Measurements from ENCODE around the gene GLO1.

Gene GLO1

DNA sequence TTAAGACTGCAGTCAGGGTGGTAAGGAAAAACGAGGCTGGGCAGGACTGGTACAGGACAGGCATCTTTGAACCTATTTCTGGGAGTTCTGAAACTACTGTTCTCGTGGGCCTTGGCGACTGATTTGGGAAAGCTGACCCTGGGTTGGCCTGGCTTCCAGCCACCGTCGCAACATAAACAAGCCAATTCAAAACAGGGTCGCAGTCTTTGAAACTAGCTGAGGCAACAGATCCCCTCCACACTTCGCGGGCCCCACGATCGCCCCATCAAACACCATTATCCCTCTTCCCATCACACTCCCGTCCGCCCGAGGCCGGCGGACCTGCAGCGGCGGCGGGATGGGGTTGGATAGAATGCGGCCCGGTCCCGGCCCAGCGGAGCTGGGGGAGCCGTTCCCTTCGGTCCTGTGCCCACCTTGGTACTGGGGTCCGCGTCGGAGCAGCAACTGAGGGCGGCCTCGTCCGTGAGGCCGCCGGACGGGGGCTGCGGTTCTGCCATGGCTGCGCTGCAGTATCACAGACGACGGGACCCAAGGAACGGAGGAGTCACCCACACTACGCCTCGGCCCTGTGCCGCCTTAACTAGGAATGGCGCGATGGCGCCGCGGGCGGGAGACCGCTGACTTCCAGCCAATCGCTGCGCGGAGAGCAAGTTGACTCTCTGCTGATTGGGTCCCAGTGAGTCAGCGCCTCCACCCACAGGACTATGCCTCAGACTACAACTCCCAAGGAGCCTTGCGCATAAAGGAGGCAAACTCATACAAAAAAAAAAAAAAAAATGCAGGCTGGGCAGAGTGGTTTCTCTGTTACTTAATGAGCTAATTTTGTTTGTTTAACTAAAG, at the start of gene GLO1:
Gene GLO1, minus strand, starts transcription at position 588 of the 840 bp plus-strand sequence. Its CDS starts 91 bp downstream, at position 497.
- DNase-seq, result peak; percentile 98

DNA sequence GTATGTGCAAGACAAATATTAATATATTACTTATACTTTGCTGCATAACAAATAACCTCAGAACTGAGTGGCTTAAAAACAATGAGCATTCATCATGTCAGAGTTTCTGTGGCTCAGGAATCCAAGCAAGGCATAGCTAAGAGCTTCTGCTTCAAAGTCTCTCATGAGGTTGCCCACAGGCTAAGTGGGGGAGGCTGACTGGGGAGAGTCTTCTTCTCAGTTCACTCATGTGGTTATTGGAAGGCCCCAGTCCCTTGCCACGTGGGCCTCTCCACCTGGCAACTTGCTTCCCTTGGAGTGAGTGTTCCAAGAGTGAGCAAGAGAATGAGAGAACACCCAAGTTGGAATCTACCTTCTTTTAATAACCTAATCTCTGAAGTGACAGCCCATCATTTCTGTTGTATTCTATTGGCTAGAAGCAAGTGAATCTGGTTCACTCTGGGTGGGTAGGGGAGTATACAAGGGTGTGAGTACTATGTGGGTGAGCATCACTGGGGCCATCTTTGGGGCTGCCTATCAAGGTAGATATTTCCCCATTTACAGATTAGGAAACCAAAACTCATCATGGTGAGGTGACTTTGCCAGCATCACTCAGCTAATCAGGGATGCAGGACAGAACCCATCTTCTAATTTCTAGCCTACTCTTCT, 48.1 kb upstream of the GLO1 start:
- no peak for DNase-seq

DNA sequence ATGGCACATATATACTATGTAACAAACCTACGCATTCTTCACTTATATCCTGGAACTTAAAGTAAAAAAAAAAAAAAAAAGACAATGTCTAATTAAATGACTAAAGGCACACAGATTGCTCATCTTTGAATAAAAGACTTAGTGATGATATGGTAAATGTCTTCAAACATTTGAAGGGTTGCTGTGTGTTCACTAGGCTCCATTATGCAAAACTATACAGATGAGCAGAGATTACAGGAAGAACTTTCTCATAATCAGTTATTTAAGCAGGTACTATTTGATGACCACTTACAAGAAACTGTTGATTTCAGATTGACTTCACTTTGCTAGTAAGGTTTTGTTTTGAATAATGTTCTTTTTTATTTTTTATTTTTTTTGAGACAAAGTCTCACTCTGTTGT, 46.5 kb upstream of the GLO1 start:
- DNase-seq, result no peak

DNA sequence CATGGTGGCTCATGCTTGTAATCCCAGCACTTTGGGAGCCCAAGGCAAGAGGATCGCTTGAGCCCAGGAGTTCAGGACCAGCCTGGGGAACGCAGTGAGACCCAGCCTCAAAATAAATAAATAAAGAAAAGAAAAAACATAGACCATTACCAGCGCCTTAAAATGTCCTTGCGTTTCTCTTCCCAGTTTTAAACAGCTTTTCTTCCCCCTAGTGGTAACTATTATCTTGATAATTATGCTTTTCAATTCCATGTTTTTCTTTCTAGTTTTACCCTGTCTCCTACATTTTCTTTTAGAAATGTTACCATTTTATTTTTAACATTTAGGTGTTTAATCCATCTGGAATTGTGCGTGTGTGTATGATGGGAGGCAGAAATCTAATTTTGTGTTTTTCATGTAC, 36.6 kb upstream of the GLO1 start:
- no peak for DNase-seq

DNA sequence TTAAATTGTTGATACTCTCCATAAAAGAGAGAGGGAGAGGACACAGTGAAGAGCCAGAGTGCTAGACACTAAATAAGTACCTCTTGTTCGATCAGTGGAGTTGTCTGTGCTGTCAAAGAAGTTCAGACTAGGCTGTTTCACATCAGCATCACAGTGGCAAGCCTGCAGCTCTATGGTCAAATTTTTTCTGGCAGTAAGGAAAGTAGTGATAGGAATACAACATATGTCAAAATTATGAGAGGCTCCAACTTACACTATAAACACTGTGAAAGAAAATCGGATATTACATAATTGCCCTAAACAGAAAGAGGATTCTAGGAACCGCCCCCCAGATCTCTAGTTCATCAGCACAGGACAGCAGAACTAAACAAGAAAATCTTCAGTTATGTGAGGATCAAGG, 35.3 kb upstream of the GLO1 start:
- DNase-seq, result no peak

DNA sequence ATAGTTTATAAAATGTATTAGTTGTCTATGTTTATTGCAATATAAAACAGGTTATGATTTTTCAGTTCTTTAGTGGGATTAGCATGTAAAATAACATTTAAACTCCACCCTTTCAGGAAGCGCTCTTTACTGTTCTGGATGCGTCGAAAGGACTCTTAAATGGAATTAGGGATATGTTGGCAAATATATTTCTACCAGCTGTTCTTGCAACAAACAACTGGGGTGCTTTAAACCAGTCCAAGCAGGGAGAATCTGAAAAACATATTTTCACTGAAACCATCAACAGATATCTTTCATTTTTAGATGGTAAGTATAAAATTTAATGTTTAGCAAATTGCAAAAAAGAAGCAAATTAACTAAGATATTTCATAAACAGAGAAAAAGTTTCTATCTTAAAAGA, 34.0 kb upstream of the GLO1 start:
- no peak for DNase-seq

DNA sequence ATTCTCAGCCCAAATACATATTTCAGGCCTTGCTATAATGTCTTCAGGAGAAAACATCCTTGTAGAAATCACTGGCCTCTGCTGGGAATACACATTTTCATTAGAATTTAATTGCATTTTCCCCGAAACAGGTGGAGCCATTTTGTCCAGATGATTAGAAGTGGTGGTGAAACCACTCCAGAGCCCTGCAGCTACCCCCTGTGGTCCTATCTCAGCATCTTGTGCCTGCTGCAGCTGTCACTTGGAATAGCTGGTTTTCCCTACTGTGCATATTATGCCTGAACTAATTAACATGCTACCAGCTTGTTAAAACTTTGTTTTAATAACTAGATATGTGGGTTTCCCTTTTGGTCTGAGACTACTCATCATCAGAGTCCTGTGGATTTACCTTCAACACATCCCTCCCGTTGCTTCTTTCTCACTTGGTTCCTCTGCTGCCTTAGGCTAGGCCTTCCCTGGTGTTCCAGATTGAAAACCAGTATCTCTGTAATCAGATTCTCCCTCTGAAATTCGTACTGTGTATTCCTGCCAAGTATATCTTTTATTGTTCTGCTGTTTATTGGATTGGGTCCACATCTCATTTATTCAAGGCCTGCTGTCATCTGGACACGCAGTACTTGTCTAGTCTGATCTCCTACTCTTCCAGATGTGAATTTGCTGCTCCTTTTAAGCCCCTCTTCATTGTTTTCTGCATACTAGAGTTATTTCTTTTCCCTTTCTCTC, 27.4 kb upstream of the GLO1 start:
- peak; percentile 73 for DNase-seq

DNA sequence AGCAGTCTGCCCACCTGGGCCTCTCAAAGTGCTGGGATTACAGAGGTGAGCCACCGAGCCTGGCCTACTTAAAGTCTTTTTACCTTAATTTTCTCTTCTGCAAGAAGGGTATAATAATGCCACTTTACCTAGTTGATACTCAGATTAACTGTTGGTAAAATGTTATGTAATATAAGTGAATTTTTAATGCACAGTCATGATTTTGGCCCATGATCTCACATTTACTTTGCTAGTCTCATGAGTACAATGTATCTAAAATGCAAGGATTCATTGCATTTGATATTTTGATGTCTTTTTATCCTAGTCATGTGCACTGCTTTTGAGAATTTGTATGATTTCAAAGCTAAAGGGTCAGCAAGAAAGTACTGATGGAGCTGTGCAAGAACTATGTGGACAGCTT, 25.3 kb upstream of the GLO1 start:
- no peak for DNase-seq

DNA sequence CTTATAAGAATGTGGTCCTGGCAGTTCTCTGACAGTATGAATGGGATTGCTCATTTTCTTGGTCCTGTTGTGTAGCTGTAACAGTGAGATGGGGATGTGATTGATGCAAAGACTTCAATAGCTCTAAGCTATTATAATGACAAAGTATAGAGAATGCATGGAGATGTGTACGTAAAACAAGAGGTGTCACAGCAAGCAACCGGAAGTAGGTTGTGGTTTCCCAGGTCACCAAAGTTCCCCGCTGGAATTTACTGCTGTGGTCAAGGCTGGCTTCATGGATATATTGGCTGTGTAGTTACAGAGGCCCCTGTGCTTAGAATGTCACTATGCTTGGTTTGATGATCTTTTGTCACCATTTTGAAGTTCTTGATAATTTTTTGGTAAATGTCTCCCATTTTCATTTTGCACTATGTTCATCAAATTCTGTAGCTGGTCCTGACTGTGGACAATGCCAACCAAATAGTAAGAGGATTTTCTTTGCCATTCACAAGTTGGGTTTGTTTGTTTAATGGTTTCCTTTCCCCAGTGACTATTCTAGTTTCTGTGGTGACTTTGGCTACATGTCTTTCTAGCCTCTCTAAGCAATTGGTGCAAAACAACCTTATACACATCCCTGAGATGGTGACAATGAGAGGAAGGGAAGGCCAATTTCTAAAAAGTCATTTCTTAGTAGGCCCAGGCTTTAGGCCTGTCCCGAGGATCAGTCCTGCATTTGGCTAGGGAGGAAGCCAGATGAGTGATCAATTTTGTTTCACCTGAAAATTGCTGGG, 22.7 kb upstream of the GLO1 start:
- DNase-seq, result no peak

DNA sequence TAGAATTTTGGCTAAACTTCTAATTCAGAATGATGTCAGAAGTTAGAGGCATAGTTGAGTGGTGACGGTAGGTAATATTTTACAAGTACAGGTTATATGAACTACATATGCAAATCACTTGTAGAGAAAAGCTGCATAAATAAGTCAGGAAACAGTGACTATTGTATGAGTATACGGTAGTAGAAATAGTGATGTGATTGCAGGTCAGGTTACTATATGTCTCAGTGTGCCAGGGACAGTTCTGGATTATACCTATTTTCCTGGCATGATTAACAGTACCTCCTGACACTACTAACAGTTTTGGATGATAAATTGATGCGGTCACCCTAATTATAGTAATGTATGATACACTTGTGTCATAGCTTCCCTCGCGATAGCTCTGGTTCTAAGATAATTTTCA, 21.4 kb upstream of the GLO1 start:
- no peak for DNase-seq

DNA sequence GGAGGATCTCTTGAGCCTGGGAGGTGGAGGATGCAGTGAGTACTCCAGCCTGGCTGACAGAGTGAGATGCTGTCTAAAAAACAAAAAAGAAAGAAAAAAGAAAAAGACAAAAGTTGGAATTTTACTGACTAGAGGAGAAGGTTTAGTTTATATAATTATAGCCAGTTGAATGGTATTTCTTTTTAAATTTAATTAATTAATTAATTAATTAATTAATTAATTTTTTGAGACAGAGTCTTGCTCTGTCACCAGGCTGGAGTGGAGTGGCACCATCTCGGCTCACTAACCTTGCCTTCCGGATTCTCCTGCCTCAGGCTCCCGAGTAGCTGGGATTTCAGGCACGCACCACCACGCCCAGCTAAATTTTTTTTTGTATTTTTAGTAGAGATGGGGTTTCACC, 20.8 kb upstream of the GLO1 start:
- DNase-seq, result no peak

DNA sequence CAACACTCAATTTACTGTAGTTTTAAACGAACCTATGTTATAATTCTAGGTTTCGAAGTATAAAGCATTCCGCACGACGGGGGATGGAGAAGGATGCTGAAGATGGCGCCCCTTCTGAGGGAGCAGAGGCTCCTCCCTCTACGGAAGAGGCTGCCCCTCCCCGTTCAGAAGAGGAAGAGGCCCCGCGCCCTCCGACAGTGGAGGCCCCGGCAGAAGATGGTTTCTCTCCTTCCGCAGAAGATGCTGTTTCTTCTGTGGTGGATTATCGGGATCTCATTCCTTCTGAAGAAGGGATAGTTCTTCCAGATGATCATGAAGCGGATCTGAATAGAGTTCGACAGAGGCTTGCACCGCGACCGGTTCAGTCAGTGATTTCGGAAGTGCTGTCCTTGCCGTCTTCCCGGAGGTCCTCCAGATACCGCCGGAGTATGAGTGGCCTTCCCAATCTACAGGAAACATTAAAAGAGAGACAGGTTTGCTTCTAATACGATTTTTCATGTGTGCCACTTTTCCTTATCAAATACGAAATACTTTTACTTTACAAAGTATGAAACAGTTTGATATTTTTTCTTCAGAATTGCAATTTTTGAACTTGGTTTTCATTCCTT, 19.9 kb upstream of the GLO1 start:
- no peak for DNase-seq

DNA sequence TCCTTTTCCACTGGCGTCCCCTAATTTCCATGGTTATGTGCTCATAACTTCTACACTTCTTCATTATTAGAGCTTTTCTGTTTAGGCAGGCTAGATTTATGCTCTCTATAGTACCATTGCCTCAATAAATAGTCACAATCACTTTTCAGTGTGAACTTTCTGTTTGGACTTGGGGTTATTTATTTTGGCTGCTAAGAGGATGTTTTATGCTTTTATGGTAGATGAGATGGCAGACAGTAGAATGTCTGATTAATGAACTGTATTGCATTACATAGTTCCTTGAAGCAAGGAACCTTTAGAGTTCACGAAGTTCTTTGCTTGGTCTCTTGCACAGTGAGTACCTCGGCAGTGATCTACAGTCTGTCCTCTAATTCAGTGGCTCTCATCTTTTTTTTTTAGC, 19.1 kb upstream of the GLO1 start:
- no peak for DNase-seq

DNA sequence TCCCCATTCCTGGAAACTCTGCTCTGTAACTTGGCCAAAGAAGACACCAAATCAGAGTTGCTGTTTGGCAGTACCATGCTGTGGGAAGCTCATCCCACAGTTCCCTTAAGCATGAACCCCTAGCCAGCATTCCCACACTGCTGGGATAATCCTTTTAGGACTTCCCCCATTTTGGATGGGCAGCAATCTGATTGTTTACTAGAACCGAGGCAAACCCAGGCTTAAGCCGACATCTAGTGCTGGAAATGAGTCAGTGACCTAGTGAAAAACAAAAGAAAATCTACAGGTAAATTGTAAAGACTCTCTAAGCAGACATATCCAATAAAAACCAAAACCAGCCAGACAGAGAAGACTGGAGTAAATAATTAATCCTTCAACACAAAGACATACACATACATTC, 17.4 kb upstream of the GLO1 start:
- DNase-seq, result no peak

DNA sequence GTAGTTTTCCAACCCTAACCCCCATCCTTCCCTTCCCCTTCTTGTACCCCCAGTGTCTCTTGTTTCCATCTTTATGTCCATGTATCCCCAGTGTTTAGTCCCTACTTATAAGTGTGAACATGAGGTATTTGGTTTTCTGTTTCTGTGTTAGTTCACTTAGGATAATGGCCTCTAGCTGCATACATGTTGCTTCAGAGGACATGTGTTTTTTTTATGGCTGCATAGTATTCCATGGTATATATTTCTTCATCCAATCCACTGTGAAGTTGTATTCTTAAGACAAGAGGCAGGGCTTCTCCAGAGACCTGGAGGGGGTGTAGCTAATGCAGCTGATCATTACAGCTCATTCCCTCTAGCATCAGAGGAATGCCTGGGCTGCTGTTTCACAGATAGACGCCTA, 16.4 kb upstream of the GLO1 start:
- no peak for DNase-seq

DNA sequence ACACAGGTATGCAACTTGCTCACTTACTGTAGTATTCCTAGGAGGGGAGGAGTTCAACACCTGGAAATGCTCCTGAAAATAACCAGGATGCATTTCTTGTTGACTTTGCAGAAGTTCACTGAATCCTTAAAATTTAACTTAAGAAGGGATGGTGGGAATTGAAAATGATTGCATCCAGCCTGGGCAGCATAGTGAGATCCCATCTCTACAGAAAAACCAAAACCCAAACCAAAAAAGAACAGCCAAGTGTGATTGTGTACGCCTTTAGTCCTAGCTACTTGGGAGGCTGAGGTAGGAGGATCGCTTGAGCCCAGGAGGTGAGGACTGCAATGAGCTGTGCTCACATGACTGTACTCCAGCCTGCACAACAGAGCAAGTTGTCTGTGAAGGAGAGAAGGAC, 13.9 kb upstream of the GLO1 start:
- no peak for DNase-seq

DNA sequence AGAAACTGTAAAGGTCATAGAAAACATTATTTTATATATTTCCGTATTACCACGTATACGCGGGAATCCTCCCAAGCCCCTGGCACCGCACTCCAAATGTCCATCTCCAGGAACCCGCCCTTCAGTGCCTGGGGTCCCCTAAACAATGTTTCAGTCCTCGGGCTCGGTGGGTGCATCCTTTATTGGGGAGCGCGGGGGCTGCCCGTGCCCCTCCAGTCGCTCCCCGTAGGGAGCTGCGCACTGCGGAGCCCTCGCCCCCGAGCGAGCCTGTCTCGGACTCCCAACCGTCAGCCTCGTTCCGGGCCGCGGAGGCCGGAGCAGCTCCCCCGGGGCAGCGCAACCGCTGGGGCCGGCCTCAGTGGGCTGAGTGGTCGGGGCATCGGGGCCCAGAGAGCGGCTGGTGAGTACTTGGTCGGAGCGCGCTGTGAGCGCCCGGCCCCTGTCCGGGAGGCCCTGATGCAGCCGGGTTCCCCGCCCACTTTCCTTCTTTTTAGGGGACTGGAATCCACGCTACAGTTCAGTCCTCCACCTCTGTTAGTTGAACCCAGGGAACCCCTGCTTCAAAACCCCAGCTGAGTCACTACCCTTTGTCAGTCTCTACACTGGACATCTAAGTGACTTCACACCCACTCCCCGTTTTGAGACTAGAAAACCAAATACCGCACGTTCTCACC, 12.2 kb upstream of the GLO1 start, which contains the start of gene DNAH8:
Gene DNAH8, plus strand, starts transcription at position 296 of the 674 bp plus-strand sequence. CDS start 7,499 bp downstream, outside the sequence.
- DNase-seq, result no peak

DNA sequence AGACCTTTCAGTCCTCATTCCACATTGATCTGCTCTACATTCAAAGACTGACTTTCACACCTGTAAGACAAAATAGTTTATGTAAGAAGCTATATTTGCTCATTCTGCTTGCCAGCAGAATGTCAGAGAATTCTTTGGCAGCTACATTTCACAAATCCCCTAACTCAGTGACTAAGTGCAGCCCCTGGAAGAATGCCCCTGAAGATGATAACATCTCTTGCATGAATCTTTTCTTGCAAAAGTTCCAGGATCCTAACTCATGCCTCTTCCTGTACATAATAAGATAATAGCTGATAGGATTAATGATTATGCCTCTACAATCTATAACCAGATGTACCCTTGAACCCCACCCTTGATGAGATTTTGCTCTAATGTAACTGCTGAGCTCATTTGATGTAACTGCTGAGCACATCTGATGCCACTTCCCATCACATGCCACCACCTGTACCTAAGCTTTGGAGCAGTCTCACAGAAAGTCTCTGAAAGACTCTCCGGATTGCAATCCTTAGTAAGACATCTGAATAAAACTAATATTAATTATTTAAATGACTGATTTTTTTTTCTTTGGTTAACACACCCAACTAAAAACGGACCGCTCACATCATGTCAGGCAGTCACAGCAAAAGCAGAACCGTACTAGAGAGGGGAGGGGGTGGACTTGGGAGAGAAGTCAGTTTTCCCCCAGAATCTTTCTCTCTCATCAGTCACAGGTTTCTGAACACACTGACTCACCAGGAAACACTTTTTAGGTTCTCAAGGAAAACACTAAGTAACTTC, 11.5 kb upstream of the GLO1 start:
- no peak for DNase-seq

DNA sequence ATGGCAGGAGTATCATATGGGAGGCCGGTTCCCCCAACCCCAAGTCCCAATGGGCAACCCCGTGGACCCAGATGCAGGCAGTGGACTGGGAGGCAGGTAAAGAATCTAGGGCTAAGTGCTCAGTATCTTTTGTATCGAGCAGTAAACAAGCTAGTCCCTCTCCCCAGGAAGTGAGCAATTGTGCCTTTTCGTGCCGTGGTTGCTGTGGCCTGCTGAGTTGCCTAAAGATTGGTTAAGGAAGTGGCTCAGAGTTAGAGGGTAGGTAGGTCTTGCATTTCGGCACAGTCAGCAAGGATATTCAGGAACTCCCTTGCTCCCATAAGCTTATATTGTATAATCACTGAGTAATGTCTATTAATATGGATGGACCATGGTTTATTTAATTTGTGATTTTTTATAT, 10.9 kb upstream of the GLO1 start:
- DNase-seq, result no peak

DNA sequence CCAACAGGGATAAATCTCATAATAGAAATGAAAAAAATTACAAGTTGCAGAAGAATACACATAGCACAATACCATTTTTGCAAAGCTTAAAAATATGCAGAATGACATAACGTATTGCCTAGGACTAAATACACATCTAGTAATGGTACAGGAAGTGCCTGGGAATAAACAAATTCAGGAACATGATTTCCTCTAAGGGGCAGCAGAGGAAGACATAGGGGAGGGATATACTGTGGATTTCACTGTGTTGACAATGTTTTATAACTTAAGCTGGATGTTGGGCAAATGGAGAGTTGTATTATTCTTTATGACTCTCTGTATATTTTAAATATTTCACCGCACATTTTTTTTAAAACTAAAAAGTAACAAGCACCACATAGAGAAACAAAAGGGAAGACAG, 5.6 kb upstream of the GLO1 start:
- DNase-seq, result no peak

DNA sequence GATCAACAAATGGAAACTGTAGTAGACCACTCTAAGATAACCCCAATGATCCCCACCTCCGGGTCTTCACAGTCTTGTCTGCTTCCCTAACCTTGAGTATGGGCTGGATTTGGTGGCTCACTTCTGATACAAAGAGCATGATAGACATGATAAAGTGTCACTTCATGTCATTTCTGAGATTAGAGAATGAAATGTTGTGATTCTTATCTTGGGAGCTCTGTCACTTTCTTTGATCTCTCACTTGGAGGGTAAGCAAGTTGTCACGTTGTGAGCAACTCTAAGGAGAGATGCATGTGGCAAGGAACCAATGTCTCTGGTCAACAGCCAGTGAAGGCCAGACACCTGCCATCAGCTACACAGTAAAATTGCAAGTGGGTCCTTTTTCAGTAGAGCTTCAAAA, 3.0 kb upstream of the GLO1 start:
- no peak for DNase-seq

Data from NCI-H446 treated with DMSO at 0.1 percent for 48 hours (cell line).